GM18870 (cell line): ENCODE measurements around the gene PEPD.
"Not testable (repeated sequence)": the region's sequence is repeated elsewhere in the genome, so short reads cannot be mapped to it uniquely, and the experiment has no call there.

Experiments used
- ATAC-seq: cut with Tn5 transposase; IDR thresholded peaks from one replicate; pipeline ENCODE4 v1.9.1; 2021; ENCODE audit warnings: moderate library complexity; ENCODE audit not compliant: unreplicated experiment

The PEPD gene

GRCh38 chr19:33521480-33522370, at the start of gene PEPD:
TSS of gene PEPD (minus strand) at chr19:33521791. CDS start at chr19:33521760, 31 bp downstream.
- peak; percentile 46 for ATAC-seq

DNA sequence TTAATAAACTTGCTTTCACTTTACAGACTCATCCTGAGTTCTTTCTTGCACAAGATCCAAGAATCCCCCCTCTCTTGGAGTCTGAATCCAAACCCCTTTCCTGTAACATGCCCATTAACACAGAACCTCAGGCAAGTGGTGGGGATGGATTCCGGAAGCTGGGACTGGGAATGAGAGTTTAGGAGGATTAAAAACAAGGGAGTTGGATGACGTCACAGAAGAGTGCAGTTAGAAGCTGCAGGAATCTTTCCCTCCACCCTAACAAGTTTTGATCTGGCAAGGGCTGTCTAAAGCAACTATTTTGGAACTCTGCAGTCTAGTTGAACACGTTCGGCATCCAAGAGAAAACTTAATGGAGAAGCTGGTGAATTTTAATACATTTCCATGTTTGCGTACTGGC, 48.2 kb upstream of the PEPD start:
- ATAC-seq, result no peak

DNA sequence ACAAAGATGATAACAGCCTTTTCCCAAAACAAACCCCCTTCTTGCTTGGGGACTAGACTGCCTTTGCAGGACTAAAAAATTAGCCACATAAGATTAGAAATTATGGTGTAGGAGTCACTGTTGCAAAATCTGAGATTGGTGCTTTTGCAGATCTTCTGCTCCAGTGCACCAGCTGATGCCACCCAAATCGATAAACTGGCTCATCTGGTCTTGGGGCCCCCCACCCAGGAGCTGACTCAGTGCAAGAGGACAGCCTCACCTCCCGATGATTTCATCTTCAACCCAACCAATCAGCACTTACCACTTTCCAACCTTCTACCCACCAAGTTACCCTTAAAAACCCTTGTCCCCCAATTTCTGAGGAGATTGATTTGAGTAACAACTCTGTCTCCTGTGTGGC, 47.1 kb upstream of the PEPD start:
- no peak for ATAC-seq

- ATAC-seq, result no peak
These were observed 43.3 kb upstream of the PEPD start for GRCh38 chr19:33564836-33565338.

DNA sequence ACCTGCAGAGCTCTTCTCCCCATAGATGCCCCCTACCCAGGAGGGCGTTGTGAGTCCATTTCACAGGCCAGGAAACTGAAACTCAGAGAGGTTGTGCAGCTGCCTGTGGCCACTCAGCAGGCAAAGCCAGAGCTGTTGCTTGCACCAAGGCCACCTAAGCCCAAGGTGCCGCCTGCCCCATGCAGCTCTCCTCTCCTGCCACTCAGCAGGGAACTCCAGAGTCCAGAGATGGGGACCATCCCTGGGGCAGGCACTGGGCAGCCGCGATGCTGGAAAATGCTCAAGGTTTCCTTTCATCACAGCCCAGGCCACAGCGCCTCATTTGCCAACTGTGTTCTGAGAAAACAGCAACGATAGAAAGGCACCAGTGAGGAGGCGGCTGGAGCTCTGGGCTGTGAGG, 41.0 kb upstream of the PEPD start:
- ATAC-seq, result no peak

DNA sequence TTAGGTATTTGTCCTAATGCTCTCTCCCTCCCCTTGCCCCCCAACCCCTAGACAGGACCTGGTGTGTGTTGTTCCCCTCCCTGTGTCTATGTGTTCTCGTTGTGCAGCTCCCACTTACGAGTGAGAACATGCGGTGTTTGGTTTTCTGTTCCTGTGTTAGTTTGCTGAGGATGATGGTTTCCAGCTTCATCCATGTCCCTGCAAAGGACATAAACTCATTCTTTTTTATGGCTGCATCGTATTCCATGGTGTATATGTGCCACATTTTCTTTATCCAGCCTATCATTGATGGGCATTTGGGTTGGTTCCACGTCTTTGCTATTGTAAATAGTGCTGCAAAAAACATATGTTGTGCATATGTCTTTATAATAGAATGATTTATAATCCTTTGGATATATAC, 40.1 kb upstream of the PEPD start:
- not testable (repeated sequence) for ATAC-seq

- ATAC-seq, result no peak
These were observed 39.7 kb upstream of the PEPD start for GRCh38 chr19:33561261-33561660.

- no peak for ATAC-seq
These were observed 38.4 kb upstream of the PEPD start for GRCh38 chr19:33559996-33560395.

- no peak for ATAC-seq
These were observed 37.3 kb upstream of the PEPD start for GRCh38 chr19:33558856-33559255.

DNA sequence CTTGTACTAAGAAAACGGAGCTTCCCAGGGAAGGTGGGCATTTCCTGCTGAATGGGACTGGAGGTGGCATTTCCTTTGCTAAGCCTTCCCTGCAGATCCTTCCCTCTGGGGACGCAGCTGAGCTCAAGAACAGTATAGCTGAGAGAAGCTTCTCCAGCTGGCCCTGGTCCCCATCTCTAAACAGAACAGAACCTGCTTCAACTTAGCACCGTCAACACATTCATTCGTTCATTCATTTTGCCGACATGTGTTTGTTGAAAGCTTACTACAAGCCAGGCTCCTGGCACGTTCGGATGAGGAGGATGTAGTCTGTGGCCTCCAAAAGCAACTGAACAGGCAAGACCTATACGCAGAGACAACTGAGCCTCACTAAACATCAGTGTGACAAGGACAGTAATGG, 36.6 kb upstream of the PEPD start:
- no peak for ATAC-seq

DNA sequence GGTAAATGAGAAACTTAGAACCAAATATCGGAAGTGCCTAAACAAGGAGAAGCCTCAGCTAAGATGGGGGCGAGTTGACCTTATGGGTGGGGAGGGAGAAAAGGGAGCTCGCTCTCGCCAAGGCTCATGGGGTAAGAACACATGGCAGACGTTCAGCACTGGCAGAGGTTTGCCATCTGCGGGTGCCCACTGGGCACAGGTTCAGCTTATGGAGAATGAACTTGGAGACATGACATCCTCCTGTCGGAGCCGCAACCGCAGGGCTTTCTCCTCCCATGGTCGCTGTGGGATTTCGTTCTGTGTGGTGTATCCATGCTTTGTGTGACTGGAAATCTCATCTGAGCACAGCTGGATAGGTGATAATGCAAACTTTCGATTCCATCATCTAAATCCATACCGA, 36.1 kb upstream of the PEPD start:
- ATAC-seq, result no peak

DNA sequence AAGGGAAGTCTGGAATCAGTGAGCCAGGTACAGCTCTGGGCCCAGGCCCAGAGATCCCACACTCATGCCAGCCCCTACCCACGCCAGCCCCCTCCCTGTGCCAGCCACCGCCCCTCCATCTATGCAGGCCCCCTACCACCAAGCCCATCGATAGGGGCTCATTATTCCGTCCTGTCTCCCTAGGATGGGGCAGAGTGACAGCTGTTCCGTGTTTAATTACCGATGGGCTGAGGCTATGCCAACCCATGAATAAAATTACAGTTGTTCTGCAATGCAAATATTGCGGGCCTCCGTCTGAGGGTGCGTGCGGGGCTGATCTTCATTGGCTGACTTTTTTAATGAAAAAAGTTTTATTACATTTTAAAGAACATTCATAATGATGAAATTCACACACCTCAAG, 35.6 kb upstream of the PEPD start:
- no peak for ATAC-seq

DNA sequence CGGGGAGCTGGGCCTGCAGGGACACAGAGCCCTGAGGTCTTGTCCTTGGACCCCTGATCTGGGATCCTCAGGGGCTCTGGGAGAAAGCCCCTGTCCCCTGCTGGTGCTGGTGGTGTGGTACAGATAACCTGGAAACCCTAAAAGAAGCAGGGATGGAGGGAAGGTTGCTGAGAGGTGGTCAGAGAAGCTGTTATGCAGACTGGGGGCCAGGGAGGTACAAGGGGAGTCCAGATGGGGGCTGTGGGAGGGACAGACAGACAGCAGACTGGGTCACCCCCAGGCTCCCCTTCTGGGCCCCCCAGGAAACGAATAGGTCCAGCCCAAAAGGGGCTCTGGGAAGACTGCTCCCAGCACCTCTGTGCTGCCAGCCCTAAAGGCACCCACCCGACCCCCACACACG, 34.7 kb upstream of the PEPD start:
- ATAC-seq, result no peak

- not testable (repeated sequence) for ATAC-seq
These were observed 34.1 kb upstream of the PEPD start for GRCh38 chr19:33555726-33556125.

DNA sequence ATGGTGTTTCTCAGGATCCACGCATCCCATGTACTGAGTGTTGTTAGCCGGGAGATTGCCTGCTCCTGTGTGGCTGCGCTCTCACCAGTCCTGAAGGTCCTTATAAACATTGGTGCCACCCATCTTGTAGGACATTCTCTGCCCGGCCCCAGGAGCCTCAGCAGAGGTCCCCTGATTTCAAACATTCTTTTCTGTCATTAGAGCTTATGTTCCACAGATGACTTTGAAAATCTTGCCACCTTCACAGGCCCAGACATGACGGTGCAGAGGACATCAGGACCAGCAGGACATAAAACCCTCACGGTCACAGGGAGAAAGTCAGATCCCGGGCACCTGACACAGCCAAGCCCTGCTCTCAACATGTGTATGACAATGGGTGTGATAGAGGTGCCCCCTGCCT, 33.2 kb upstream of the PEPD start:
- ATAC-seq, result no peak

GRCh38 chr19:33554391-33554790, 32.8 kb upstream of the PEPD start:
- ATAC-seq, result no peak

- no peak for ATAC-seq
These were observed 32.1 kb upstream of the PEPD start for GRCh38 chr19:33553530-33554310.

- ATAC-seq, result no peak
These were observed 31.3 kb upstream of the PEPD start for GRCh38 chr19:33552928-33553279.

GRCh38 chr19:33552191-33552927, 30.8 kb upstream of the PEPD start:
- ATAC-seq, result no peak

GRCh38 chr19:33551676-33552075, 30.1 kb upstream of the PEPD start:
- no peak for ATAC-seq

DNA sequence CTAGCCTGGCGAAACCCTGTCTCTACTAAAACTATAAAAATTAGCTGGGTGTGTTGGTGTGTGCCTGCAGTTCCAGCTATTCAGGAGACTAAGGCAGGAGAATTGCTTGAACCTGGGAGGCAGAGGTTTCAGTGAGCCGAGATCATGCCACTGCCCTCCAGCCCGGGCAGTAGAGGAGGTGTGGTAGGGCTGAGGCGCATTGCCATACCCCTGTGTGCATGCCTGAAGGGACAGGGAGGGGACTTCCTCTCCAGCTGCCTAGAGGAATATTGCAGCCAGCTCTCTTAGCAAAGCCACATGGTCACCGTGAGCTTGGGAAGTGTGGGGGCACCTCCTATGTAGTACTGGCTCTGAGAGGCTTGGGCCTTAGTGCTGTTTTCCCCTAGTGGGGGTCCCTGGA, 29.2 kb upstream of the PEPD start:
- ATAC-seq, result no peak
